Stimulated activated CD4-positive, alpha-beta T cell treated with anti-CD3 and anti-CD28 coated beads, Interleukin-12 subunit alpha, Interleukin-12 subunit beta, amount 100 ng/mL, for 24 hours (primary cell): Measurements from ENCODE around the gene GLB1L3.
A peak's percentile ranks its signal among the peaks of the same experiment; 100 is the strongest.
"Not testable (repeated sequence)": the region's sequence is repeated elsewhere in the genome, so short reads cannot be mapped to it uniquely, and the experiment has no call there.

Source experiments
- DNase-seq, 2 experiments: peaks; one replicate each; pipeline ENCODE4 v3.0.0-alpha.2; 2020; ENCODE audit warnings: low read depth in 2 of 2

GLB1L3 gene

DNA sequence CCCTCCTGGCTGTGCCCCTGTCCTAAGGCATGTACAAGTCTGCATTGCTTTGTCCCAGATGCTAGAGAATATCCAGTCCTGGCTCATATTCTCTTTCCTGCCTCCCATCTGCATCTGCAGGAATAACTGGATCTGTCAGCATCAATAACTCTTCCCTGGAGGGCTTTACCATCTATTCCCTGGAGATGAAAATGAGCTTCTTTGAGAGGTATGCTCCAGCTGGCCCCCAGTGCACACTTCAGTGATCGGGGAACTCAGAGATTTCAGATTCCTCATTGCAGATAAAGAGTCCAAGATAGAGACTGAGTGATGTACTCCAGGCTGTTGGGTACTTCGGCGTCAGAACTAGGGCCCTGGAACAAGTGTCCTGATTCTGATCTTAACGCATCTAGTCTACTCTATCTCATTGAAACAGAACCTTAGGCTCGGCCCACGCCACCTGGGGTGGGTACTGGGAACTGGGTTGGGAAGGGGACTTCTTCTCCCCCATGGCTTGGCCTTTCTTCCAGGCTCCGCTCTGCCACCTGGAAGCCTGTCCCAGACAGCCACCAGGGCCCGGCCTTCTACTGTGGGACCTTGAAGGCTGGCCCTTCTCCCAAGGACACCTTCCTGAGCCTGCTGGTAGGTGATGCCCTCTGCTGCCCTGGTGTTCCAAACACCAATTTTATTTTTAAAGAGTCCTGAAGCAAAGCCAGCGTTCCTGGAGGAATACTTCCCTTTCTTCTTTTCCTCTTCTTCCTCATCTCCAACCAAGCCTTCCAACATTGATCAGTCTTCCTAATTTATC, 37.8 kb downstream of the GLB1L3 start:
- no peak for DNase-seq

DNA sequence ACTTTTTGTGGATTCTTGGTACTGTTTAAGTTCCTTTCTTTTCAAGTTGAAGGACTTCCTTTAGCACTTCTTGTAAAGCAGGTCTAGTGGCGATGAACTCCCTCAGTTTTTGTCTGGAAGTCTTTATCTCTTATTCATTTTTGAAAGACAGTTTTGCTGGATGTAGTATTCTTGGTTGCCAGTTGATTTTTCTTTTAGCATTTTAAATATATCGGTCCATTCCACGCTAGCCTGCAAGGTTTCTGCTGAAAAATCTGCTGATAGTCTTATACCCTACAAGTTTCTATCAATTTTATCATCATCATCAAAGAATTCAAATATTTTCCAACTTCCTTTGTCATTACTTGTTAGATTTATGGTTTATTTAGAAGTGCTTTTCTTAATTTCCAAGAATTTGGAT, 40.9 kb downstream of the GLB1L3 start:
- no peak for DNase-seq

DNA sequence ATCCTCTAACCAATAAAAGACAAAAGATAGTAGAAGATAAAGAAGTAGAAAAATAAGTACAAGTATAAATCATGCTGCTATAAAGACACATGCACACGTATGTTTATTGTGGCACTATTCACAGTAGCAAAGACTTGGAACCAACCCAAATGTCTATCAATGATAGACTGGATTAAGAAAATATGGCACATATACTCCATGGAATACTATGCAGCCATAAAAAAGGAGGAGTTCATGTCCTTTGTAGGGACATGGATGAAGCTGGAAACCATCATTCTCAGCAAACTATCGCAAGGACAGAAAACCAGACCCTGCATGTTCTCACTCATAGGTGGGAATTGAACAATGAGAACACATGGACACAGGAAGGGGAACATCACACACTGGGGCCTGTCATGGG, 45.2 kb downstream of the GLB1L3 start:
- not testable (repeated sequence) for DNase-seq

DNA sequence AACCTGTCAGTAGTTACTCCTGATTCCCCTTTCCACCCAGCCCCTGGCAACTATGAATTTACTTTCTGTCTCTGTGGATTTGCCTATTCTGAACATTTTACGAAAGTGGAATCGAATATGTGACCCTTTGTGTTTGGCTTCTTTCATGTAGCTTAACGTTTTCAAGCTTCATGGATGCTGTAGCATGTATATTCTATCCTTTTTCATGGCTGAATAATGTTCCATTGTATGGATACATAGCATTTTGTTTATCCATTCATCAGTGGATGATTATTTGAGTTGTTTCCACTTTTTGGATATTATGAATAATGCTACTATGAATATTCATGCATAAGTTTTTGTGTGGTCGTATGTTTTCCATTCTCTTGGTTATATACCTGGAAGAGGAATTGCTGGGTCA, 46.4 kb downstream of the GLB1L3 start:
- DNase-seq, result no peak

DNA sequence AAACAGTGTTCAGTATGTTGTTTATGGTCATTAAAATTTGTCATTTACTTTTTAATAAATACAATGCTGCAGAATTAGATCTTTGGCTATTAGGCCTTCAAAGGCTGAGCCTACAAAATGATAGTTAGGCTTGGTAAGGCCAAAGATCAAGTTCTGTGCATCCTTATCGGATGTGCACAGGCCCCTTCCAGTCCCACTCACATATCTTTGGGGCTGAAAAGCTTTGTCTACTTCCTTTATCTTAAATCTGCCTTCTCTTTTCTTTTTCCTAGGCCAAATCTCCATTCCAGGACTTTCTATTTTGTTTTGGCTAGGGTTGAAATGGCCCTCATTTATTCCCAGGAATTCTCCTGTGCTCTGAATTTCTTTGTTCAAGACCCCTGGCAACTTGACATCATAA, 52.3 kb downstream of the GLB1L3 start:
- DNase-seq, result no peak

DNA sequence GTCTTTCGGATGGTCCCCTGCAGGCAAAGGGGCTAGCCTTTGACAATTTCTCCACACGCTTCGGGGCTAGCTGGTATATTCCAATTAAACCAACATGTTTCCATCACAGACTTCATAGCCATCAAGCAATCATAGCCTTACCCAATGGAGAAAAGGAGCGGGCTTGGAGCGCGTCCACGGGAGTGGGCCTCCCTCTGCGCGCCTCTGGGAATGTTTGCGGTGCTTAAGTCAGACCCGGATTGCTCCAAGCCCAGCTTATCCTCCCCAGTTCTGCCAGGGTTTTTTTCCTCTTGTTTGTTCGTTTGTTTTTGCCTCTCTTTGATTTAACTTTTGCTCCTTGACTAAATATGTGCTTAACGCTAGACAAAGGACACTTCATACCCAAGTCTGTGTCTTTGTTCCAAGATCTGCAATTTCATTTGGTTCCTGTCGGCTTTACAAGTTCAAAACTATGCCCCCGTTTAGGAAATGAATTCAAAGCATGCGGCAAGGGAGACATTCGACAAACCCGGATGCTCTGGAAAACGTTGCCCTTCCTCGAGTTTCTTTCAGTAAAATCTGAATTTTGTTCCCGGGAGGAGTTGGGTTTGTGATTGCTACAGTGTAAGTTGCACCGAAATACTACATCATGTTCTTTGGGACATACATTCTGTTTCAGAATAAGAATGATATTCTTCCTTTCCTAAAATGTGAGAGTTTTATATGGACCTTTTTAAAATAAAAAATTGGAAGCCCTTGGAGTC, 54.6 kb downstream of the GLB1L3 start:
- no peak for DNase-seq

DNA sequence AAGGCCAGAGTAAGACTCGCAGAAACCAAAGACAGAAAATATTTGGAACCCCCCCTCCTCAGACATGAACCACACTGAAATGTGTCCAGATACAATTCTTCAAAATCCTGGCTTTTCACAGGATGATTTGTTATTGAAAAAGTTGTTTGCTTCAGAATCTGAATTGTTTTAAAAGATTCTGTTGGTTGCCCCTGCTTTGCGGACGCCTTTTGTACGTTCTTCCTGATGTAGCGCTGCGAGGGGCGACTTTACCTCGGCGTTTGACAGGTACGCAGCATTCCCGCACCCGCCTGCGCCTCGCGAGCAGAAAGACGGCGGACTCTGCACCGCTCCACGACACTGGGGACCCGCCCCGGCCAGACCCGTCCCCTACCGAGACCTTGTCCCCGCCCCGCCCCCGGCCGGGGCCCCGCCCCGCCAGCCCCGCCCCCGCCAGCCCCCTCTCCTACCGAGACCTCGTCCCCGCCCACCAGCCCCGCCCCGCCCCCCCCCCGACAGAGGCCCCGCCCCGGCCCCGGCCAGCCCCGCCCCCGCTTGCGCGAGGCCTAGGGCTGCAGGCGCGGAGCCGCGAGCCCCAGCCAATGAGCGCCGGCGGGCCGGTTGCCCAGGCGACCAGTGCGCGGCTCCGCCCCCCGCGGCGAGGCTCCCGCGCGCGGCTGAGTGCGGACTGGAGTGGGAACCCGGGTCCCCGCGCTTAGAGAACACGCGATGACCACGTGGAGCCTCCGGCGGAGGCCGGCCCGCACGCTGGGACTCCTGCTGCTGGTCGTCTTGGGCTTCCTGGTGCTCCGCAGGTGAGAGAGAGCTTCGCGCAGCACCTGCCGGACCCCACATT, 55.4 kb downstream of the GLB1L3 start, which contains the start of gene GLB1L2:
TSS of gene GLB1L2 (plus strand) at position 635 of the 835 bp plus-strand sequence. CDS start at position 709, 74 bp downstream.
- peak; percentile 60 to 66 for DNase-seq

DNA sequence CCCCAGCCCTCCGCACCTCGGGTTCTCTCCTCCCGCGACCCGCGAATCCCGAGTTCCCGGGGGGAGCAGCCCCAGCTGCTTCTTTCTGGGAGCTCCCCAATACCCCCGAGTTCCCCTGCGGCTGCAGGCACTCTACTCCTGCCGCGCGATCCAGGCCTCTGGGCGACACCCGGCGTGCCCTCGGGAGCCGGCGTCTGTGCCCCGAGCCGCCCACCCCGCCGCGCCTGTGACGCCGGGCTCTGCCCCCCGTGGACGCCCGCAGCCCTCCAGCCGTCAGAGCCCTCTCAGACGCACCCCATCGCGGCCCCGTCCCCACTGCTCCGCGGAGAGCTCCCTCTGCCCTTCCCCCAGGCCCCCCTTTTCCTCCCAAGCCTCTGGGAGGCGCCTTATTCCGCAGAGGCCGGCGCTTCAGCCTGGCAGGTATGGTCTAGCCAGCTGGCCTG, 56.0 kb downstream of the GLB1L3 start:
- no peak for DNase-seq

DNA sequence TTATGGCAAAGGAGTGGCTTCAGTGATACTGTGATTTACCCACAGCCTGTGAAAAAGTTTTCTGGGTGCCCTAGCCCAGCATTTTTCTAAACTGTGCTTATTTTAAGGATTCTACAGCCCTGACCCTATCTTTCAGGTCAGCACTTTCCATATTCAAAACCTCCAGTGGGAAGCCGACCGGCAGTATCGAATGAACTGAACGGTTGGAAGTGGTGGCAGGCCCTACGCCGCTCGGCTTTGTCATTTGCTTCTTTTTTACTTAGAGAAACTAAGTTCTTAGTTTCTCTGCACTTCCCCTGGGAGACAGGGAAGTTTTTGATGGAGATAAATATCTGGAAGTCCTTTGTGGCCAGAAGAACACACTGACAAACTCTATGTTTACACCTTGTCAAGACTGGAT, 56.6 kb downstream of the GLB1L3 start:
- no peak for DNase-seq

DNA sequence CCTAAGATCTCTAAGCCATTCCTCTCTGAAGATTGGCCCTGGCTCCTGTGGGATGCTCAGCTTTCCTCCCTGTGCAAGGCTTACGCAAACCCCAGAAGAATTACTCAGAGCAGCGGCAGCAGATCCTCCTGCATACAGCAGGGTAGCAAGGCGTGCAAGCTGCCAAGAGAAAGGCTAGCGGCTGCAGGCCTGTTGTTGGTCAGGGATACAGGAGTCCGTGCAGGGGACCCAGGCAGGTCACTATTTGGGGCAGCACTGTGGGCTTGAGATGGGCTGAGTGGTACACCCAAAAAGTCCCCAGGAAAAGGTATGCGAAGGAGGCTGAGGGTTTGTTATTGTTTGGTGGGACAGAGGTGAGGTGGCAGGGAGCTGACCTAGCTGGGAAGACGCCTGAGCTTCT, 57.1 kb downstream of the GLB1L3 start:
- DNase-seq, result no peak

DNA sequence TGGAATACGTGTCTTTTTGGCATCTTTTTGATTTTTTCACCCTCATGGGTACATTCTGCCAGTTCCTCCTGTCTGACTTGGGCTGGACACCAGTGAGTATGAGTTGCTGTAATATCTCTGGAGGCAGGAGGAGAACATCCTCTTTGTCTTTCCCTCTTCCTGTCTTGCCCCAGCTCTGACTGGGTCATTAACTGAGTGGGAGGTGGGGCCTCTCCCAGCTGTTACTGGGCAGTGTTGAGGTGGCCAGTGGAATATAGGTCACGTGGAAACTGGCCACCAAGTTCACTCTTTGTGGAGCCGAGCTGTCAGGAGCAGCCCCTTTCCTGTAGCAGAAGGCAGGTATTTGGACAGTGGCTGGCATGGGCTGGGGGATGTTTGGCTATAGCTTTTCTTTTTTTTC, 57.8 kb downstream of the GLB1L3 start:
- DNase-seq, result no peak

DNA sequence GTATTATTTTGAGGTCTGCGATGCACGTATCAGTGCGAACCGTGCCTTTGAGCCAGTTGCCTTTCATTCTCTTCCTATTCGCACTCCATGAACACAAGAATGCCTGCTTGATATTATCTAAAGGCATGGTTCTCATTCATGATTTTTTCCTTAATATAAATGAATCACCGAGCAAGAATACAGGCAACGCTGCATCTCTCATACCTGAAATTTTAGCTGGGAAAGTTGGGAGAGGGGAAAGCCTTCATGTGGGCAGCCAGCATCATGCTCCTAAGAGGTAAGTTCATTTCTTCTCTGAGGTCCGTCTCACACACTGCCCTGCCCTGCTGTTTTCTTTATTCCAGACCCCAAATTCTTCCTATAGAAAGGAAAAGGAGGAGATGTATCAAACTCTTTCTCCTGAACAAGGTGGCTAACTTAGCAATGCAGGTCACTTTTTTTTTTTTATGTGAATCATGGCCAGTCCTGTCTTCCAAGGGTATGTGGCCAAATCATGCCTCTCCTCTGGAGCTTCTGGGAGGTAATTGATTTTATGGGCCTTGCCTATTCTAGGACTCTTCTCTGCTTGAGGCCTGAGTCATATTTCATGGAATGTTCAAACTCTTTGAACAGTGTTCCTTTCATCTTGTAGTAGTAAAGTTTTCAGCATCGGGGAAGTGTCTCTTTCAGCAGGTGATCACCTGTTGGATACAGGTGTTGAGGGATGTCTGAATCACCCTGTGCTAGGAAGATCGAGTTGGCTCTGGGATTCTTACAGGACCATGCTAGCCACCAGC, 58.8 kb downstream of the GLB1L3 start:
- no peak for DNase-seq

DNA sequence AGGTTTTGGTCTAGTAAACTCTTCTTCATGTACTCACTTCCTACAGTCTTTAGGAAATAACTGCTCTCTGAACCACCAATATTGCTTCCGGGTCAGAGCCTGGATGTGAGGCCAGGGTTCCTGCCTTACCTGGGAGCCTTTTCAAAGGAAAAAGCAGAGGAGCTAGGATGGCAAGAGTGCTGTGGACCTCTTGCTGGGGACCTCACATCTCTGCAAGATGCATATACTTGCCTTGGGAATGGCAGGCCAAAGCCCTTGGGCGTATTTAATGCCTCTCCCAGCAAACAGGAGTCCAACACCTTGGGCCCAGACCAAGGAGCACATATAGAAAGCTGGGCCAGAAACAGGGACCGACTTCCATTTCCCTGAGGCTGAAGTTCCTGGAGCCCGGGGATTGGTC, 60.9 kb downstream of the GLB1L3 start:
- no peak for DNase-seq

DNA sequence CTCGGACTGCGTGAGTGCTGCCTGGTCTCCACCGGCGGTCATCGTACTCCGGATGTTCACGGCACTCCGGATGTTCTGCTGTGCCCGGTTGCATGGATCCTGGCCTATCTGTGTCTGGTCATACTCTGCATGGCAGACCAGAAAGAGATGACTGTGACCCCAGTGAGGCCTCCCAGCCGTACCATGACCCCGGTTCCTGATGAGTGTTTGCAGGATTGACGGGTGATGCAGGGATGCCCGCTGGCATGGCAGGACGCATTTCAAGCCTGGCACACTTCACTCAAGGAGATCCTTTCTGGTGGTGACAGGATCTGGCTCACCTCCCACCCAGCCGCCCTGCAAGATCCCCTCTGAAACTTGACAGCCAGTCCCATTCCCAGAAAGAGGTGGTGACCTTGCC, 61.9 kb downstream of the GLB1L3 start:
- DNase-seq, result no peak

DNA sequence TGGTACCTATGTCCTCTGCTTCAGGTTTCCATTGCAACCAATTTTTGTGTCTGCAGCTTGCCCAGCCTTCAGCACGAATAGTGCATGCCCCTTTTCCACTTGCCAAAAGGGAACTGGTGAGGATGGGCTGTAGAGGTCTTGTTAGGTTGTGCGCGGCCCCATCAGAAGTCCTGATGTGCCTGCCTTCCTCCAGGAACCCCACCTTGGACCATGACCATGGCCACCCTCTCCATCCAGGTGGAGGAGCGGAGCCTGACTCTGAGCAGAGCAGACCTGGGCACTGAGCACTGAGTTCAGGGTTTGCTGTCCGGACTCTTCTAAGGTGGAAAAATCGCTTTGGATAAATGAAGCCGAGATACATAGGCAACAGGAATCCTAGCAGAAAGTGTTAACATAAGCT, 62.5 kb downstream of the GLB1L3 start:
- DNase-seq, result no peak

DNA sequence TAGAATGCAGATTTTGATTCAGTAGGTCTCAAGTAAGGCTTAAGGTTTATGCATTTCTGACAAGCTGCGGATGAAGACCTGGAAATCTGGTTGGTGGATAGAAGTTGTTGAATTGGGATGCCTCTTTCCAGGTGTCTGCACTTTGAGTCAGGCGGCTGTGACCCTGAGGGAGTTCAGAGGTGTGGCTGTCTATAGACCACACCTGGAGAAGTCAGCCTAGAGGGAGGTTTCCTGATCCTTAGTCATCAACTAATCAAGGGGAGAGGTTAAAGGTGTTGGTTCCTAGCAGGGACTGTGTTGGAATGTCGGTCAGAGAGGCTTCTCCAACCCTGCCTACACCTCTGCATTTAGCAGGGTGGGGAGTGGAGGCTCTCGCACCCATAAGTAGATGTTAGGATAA, 63.6 kb downstream of the GLB1L3 start:
- no peak for DNase-seq

DNA sequence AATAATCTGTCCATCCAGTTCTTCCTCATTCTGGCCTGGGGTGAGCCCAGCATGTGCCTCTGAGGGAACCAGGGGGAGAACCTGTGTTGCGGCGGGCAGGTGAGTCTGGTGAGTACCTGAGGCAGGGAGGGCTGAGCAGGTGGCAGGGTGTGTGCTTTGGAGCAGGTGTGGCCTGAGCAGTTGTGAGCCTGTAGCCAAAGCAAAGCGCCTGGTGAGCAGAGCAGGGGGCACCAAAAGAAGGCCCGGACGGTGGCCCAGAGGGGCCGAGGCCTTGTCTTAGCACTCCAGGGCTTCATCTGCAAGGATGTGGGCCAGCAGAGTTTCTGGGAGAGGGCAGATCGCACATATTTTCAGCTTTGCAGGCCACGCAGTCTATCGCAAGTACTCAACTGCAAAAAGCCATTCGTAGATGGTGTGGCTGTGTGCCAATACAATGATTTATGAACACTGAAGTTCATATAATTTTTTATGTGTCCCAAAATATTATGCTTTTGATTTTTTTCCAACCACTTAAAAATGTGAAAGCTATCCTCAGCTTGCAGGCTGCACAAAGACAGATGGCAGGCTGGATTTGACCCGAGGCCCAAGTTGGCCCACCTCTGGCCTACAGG, 64.3 kb downstream of the GLB1L3 start:
- no peak for DNase-seq

DNA sequence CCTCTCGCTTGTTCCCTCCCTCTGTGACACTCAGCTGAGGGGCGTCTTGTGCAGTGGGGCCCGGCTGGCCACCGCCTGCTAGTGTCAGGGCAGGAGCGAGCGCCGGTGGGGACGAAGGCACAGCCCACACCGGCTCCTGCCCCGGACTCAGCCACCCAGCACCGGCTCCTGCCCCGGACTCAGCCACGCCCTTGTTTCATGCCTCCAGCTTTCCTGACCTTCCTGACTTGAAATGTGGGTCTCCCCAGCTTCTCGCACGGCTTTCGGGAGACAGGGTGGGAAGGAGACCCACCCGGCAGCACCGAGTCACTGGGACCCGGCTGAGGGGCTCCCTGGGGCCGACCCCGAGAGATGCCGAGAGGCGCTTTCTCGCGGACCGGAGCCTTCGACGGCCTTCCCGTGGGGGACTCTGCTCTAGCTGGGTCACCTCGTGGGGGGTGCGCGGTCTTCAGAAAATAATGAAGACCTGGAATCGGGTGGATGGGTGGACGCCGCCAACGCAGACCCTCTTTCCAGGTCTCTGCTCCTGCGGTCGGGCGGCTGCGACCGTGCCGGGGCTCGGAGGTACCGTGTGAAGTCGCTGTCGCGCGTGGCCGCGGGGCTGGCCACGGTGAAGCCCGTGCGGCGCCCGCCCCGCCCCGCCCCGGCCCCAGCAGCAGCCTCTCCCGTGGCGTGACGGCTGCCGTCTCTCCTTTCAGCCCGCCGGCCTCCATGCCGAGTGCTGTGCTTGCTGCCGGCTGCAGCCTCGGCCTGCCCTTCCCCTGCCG, 65.8 kb downstream of the GLB1L3 start:
- DNase-seq, result no peak

DNA sequence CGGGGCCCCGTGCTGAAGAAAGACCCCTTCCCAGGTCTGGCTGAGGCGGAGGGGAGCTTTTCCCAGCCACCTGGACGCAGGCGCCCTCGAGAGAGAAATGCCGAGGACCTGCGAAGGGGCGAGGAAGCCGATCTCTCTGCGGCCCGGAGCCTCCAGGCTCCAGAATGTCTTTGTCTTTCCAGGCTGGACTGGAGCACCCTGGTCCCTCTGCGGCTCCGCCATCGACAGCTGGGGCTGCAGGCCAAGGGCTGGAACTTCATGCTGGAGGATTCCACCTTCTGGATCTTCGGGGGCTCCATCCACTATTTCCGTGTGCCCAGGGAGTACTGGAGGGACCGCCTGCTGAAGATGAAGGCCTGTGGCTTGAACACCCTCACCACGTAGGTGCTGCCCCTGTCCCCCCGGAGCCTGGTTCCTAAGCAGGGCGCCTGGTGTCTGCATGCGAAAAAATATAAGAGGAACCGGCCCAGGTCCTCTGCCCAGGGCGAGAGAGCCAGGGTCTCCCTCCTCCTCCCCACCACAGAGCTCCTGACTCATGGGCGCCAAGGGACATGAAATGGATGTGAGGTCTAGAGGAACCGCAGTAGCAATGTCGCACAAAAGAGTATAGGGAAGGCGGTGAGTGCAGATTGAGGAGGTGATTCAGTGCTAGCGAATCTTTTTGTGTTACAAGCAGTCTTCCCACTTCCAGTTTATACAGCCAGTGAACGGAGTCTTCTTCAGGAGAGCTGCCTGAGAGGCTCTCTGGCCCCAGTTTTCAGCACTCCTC, 66.6 kb downstream of the GLB1L3 start:
- DNase-seq, result no peak

DNA sequence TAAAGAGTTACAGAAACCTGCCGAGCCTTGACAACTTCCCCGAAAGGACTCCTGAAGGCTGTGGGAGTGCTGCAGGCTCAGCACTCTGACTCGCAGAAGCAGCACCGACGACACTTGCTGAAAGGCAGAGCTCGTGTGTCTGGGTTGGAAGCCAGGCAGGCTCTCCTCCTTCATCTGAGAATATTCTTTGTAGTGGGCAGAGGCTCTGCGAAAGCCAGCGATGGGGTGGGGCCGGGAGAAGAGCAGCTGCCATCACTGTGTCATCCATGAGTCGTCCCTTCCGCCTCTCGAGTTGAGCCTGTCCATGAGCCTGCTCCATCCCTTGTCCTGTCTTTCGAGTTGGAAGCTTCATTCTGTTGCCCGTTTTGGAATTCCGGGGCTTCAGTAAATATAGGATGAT, 67.5 kb downstream of the GLB1L3 start:
- no peak for DNase-seq
